T-helper 1 cell (primary cell): ENCODE data around the gene DCN.
"Not testable (repeated sequence)": the region's sequence is repeated elsewhere in the genome, so short reads cannot be mapped to it uniquely, and the experiment has no call there.

Experiments
- DNase-seq, 5 donors: peaks; one replicate each; pipeline ENCODE4 v3.0.0-alpha.2; 2012 to 2020
- total RNA-seq, 4 donors: gene quantifications; one replicate each; lab custom pipeline; 2026; lab: John Stamatoyannopoulos, UW

Gene DCN
- 0 reads per million in 4 donors for total RNA-seq

GRCh38 chr12:91182636-91183455 lies at the start of gene DCN:
Gene DCN (minus strand): TSS chr12:91182817. CDS start chr12:91178552, 4,265 bp downstream.
- no peak for DNase-seq

- no peak for DNase-seq
These were observed 48.2 kb upstream of the DCN start for GRCh38 chr12:91230841-91231240.

- DNase-seq = no peak
These were observed 44.3 kb upstream of the DCN start for GRCh38 chr12:91226951-91227350.

GRCh38 chr12:91225316-91225715 lies 42.7 kb upstream of the DCN start:
- DNase-seq = no peak

- DNase-seq = no peak
These were observed 41.8 kb upstream of the DCN start for GRCh38 chr12:91224401-91224800.

GRCh38 chr12:91222746-91223145 lies 40.1 kb upstream of the DCN start:
- DNase-seq = no peak

GRCh38 chr12:91219919-91220318 lies 37.3 kb upstream of the DCN start:
- no peak for DNase-seq

- no peak for DNase-seq
These were observed 36.9 kb upstream of the DCN start for GRCh38 chr12:91219511-91219910.

GRCh38 chr12:91216871-91217270 lies 34.3 kb upstream of the DCN start:
- DNase-seq = no peak

GRCh38 chr12:91215940-91216454 lies 33.4 kb upstream of the DCN start:
- DNase-seq = no peak

- DNase-seq = no peak
These were observed 29.2 kb upstream of the DCN start for GRCh38 chr12:91211866-91212265.

GRCh38 chr12:91210618-91211017 lies 28.0 kb upstream of the DCN start:
- DNase-seq = no peak

- no peak for DNase-seq
These were observed 27.5 kb upstream of the DCN start for GRCh38 chr12:91210144-91210543.

GRCh38 chr12:91207301-91207700 lies 24.7 kb upstream of the DCN start:
- not testable (repeated sequence) for DNase-seq

GRCh38 chr12:91205811-91206210 lies 23.2 kb upstream of the DCN start:
- DNase-seq = no peak

- no peak for DNase-seq
These were observed 21.8 kb upstream of the DCN start for GRCh38 chr12:91204421-91204820.

- DNase-seq = no peak
These were observed 21.0 kb upstream of the DCN start for GRCh38 chr12:91203610-91204009.

GRCh38 chr12:91202390-91202789 lies 19.8 kb upstream of the DCN start:
- no peak for DNase-seq

- DNase-seq = no peak
These were observed 13.8 kb upstream of the DCN start for GRCh38 chr12:91196436-91196835.

- DNase-seq = no peak
These were observed 11.9 kb upstream of the DCN start for GRCh38 chr12:91194500-91194899.

- no peak for DNase-seq
These were observed 9.0 kb upstream of the DCN start for GRCh38 chr12:91191513-91192111.

GRCh38 chr12:91189516-91189915 lies 6.9 kb upstream of the DCN start:
- no peak for DNase-seq

- DNase-seq = no peak
These were observed 6.2 kb upstream of the DCN start for GRCh38 chr12:91188778-91189177.

GRCh38 chr12:91186156-91186555 lies 3.5 kb upstream of the DCN start:
- no peak for DNase-seq
